Endodermal cell (in vitro differentiated cells): ENCODE measurements around the gene PTPRU. TPM values are rescaled to one million over a fixed set of nuclear protein-coding genes. Genes with fewer than 3 reads are reported as not detected.
A peak's percentile ranks its signal among the peaks of the same experiment; 100 is the strongest.

ENCODE experiments used
- DNase-seq: peaks from one replicate; pipeline ENCODE4 v3.0.0-alpha.2; 2017
- H3K27ac ChIP-seq: 2 replicates; pipeline ENCODE4 v1.5.1; 2013; ENCODE audit warnings: mild to moderate bottlenecking, low read depth, low read length, moderate library complexity
- H3K27me3 ChIP-seq: 2 replicates; pipeline ENCODE4 v1.6.1; 2013; ENCODE audit warnings: mild to moderate bottlenecking, low read length, moderate library complexity; ENCODE audit not compliant: insufficient read depth, control insufficient read depth, poor library complexity, severe bottlenecking
- H3K36me3 ChIP-seq: 2 replicates; pipeline ENCODE4 v1.7.0; 2013; ENCODE audit warnings: mild to moderate bottlenecking, low read length, moderate library complexity; ENCODE audit not compliant: control insufficient read depth, insufficient read depth
- H3K4me1 ChIP-seq: one replicate; pipeline ENCODE4 v1.7.0; 2013; ENCODE audit warnings: low read length; ENCODE audit not compliant: control insufficient read depth, insufficient read depth
- H3K4me3 ChIP-seq: 2 replicates; pipeline ENCODE4 v1.5.1; 2013; ENCODE audit warnings: mild to moderate bottlenecking, low read length, moderate library complexity
- H3K9ac ChIP-seq: 2 replicates; pipeline ENCODE4 v1.6.1; 2013; ENCODE audit warnings: mild to moderate bottlenecking, low read length, moderate library complexity; ENCODE audit not compliant: poor library complexity, severe bottlenecking; ENCODE audit errors: extremely low read depth
- H3K9me3 ChIP-seq: 2 replicates; pipeline ENCODE4 v1.6.1; 2013; ENCODE audit warnings: mild to moderate bottlenecking, low read length, moderate library complexity; ENCODE audit not compliant: control insufficient read depth
- H3K27ac Mint-ChIP-seq: 2 replicates; pipeline ENCODE4 v1.8.0; 2020; ENCODE audit warnings: mixed read lengths
- H3K27me3 Mint-ChIP-seq: 2 replicates; pipeline ENCODE4 v1.8.0; 2021; ENCODE audit warnings: mild to moderate bottlenecking, mixed read lengths; ENCODE audit not compliant: insufficient read depth
- H3K36me3 Mint-ChIP-seq: 2 replicates; pipeline ENCODE4 v1.8.0; 2020; ENCODE audit warnings: low read depth, mixed read lengths
- H3K4me1 Mint-ChIP-seq: 2 replicates; pipeline ENCODE4 v1.8.0; 2020; ENCODE audit warnings: mixed read lengths
- H3K4me3 Mint-ChIP-seq: 2 replicates; pipeline ENCODE4 v1.8.0; 2020; ENCODE audit warnings: mild to moderate bottlenecking, moderate library complexity, mixed read lengths
- H3K9me3 Mint-ChIP-seq: 2 replicates; pipeline ENCODE4 v1.8.0; 2020; ENCODE audit warnings: mild to moderate bottlenecking, mixed read lengths
- CTCF ChIP-seq: fragments of 200-600 bp; sonication (generic); conservative IDR thresholded peaks from 2 replicates; pipeline ENCODE4 v1.5.0; 2021; ENCODE audit warnings: antibody characterized with exemption, mild to moderate bottlenecking
- WGBS, 2 experiments: methylation state at CpG; one replicate each; pipeline versions ENCODE4 v1.1.5 to v1.1.7; 2013; ENCODE audit warnings: missing lambda C conversion rate in 2 of 2, mixed read lengths in 1 of 2; ENCODE audit not compliant: insufficient coverage in 1 of 2, insufficient read length in 1 of 2; 5-methylcytosine and 5-hydroxymethylcytosine counted together
- total RNA-seq, 2 donors: library from RNA; stranded (reverse); fragmentation: NEBNext Ultra II Directional in 1 of 2; extraction: Animal tissue kit (Norgen Biotek cat#: 25700) in 1 of 2; gene quantifications; 2 replicates in 1 of 2; 3 replicates in 1 of 2; pipeline ENCODE4 v1.2.1, GENCODE V29; 2021

The PTPRU gene
- total RNA-seq, 2 donors from 2014 or later, result 49.8 to 73.1 TPM

GRCh38 chr1:29303201-29304024 is 67.1 kb downstream of the PTPRU start:
- peaks cover 44% of the 10 kb centered on the region for H3K36me3 Mint-ChIP-seq
- H3K27me3 Mint-ChIP-seq, result no peaks in the 10 kb centered on the region

GRCh38 chr1:29304025-29304684 is 67.8 kb downstream of the PTPRU start:
- Mint-ChIP-seq H3K27ac (no peak overlapping the region), H3K36me3 (peaks cover 39% of the 10 kb centered on the region), H3K9me3 (no peaks in the 10 kb centered on the region), H3K4me1 (peaks cover 25% of the 10 kb centered on the region), H3K27me3 (no peaks in the 10 kb centered on the region), H3K4me3 (no peak overlapping the region)
- no peaks in the 10 kb centered on the region for H3K4me1 ChIP-seq
- H3K4me3 ChIP-seq, result no peak overlapping the region
- no peak overlapping the region for H3K27ac ChIP-seq
- DNase-seq, result no peak
- H3K27me3 ChIP-seq, result no peaks in the 10 kb centered on the region
- no peaks in the 10 kb centered on the region for H3K36me3 ChIP-seq
- no peaks in the 10 kb centered on the region for H3K9me3 ChIP-seq
- WGBS, 2 experiments, result 88 to 92% methylated on average over 8 of the region's 8 CpGs
- H3K9ac ChIP-seq, result no peak overlapping the region
- no peak for TF ChIP-seq CTCF

More at GRCh38 chr1:29303201-29304024, 67.1 kb downstream of the PTPRU start:
- H3K4me1 Mint-ChIP-seq, result peaks cover 30% of the 10 kb centered on the region
- no peak for TF ChIP-seq CTCF
- Histone ChIP-seq H3K9me3 (no peaks in the 10 kb centered on the region), H3K4me1 (peaks cover 4% of the 10 kb centered on the region), H3K27me3 (no peaks in the 10 kb centered on the region), H3K27ac (no peak overlapping the region), H3K9ac (no peak overlapping the region), H3K4me3 (no peak overlapping the region), H3K36me3 (no peaks in the 10 kb centered on the region)
- no peak overlapping the region for H3K4me3 Mint-ChIP-seq
- H3K27ac Mint-ChIP-seq, result no peak overlapping the region
- WGBS, 2 experiments, result 89 to 94% methylated on average over 12 to 28 of the region's 28 CpGs
- H3K9me3 Mint-ChIP-seq, result no peaks in the 10 kb centered on the region
- no peak for DNase-seq

GRCh38 chr1:29305943-29306342 is 69.6 kb downstream of the PTPRU start:
- 86 to 92% methylated on average over 2 to 7 of the region's 7 CpGs for WGBS, 2 experiments
- H3K9ac ChIP-seq, result no peak overlapping the region
- no peak overlapping the region for H3K4me3 ChIP-seq
- Mint-ChIP-seq H3K27ac (no peak overlapping the region), H3K9me3 (no peaks in the 10 kb centered on the region), H3K4me1 (peaks cover 25% of the 10 kb centered on the region), H3K4me3 (no peak overlapping the region), H3K27me3 (no peaks in the 10 kb centered on the region), H3K36me3 (peaks cover 30% of the 10 kb centered on the region)
- no peaks in the 10 kb centered on the region for H3K9me3 ChIP-seq
- DNase-seq, result no peak
- no peaks in the 10 kb centered on the region for H3K4me1 ChIP-seq
- no peak overlapping the region for H3K27ac ChIP-seq
- TF ChIP-seq CTCF, result peak; percentile 49
- H3K36me3 ChIP-seq, result no peaks in the 10 kb centered on the region
- no peaks in the 10 kb centered on the region for H3K27me3 ChIP-seq
